SK-N-SH (cell line): Measurements from ENCODE around the gene ABCA7. TPM values are rescaled to one million over a fixed set of nuclear protein-coding genes. Genes with fewer than 3 reads are reported as not detected.
A peak's percentile ranks its signal among the peaks of the same experiment; 100 is the strongest.

Experiments used
- CTCF ChIA-PET: fragments of 300-600, 350-600 bp; formaldehyde crosslinking; extraction: SDS; loops from one replicate; lab custom pipeline; 2021; lab: Yijun Ruan, JAX
- POLR2A ChIA-PET: fragments of 350-600 bp; sonication (Branson Sonifier 250); formaldehyde crosslinking; extraction: SDS; loops from one replicate; lab custom pipeline; 2020; ENCODE audit warnings: antibody characterized with exemption, inconsistent platforms; lab: Yijun Ruan, JAX
- DNase-seq: peaks from one replicate; pipeline ENCODE4 v3.0.0; 2012
- H2AFZ ChIP-seq: fragments of 200-600 bp; sonication (generic); 2 replicates; pipeline ENCODE4 v1.8.1; 2016; ENCODE audit warnings: antibody characterized with exemption, mild to moderate bottlenecking, low read depth
- H3F3A ChIP-seq: fragments of 200-600 bp; sonication (generic); replicated peaks from 2 replicates; pipeline ENCODE3; 2016; ENCODE audit warnings: antibody characterized with exemption, mild to moderate bottlenecking; ENCODE audit not compliant: insufficient read depth
- H3K27ac ChIP-seq, 2 experiments: fragments of 200-500 bp in 1 of 2; fragments of 200-600 bp in 1 of 2; sonication (Bioruptor generic) in 1 of 2; sonication (generic), shearing (Covaris generic) in 1 of 2; 2 replicates each; pipeline versions ENCODE4 v1.5.1 to v1.6.1; 2014 to 2016; ENCODE audit warnings: low read depth in 2 of 2, inconsistent platforms in 1 of 2, low read length in 1 of 2, mild to moderate bottlenecking in 1 of 2, mixed read lengths in 1 of 2
- H3K27me3 ChIP-seq: fragments of 200-600 bp; sonication (generic), shearing (Covaris generic); 2 replicates; pipeline ENCODE4 v1.6.1; 2016; ENCODE audit warnings: mixed run types; ENCODE audit not compliant: insufficient read depth
- H3K36me3 ChIP-seq, 2 experiments: fragments of 200-500 bp in 1 of 2; fragments of 200-600 bp in 1 of 2; sonication (Bioruptor generic) in 1 of 2; sonication (generic) in 1 of 2; replicated peaks in 1 of 2; 2 replicates each; pipeline versions ENCODE3 to v1.5.1; 2014 to 2016; ENCODE audit warnings: low read length in 1 of 2, mild to moderate bottlenecking in 1 of 2; ENCODE audit not compliant: insufficient read depth in 2 of 2, control insufficient read depth in 1 of 2
- H3K4me1 ChIP-seq, 2 experiments: fragments of 200-500 bp in 1 of 2; fragments of 200-600 bp in 1 of 2; sonication (Bioruptor generic) in 1 of 2; sonication (generic), shearing (Covaris generic) in 1 of 2; 2 replicates each; pipeline versions ENCODE4 v1.5.1 to v1.6.1; 2014 to 2016; ENCODE audit warnings: low read depth in 1 of 2, low read length in 1 of 2, mixed run types in 1 of 2; ENCODE audit not compliant: insufficient read depth in 2 of 2, control insufficient read depth in 1 of 2
- H3K4me2 ChIP-seq: fragments of 200-600 bp; sonication (generic), shearing (Covaris generic); 2 replicates; pipeline ENCODE4 v1.6.1; 2017; ENCODE audit warnings: mixed run types
- H3K4me3 ChIP-seq, 2 experiments: fragments of 200-500 bp in 1 of 2; fragments of 200-600 bp in 1 of 2; sonication (Bioruptor generic) in 1 of 2; sonication (generic), shearing (Covaris generic) in 1 of 2; 2 replicates each; pipeline versions ENCODE4 v1.5.1 to v1.8.1; 2014 to 2016; ENCODE audit warnings: low read depth in 2 of 2, inconsistent platforms in 1 of 2, low read length in 1 of 2, mild to moderate bottlenecking in 1 of 2, mixed read lengths in 1 of 2, moderate library complexity in 1 of 2
- H3K79me2 ChIP-seq: fragments of 200-600 bp; sonication (generic); 2 replicates; pipeline ENCODE4 v1.8.1; 2017; ENCODE audit warnings: mild to moderate bottlenecking; ENCODE audit not compliant: insufficient read depth
- H3K9ac ChIP-seq: fragments of 200-600 bp; sonication (generic); 2 replicates; pipeline ENCODE4 v1.6.1; 2017; ENCODE audit warnings: mixed run types
- H3K9me2 ChIP-seq: fragments of 200-600 bp; sonication (generic); 2 replicates; pipeline ENCODE4 v1.6.1; 2017; ENCODE audit warnings: mixed run types
- H3K9me3 ChIP-seq: fragments of 200-600 bp; sonication (generic); 2 replicates; pipeline ENCODE4 v1.6.1; 2017; ENCODE audit warnings: mixed run types, mild to moderate bottlenecking, moderate library complexity
- H4K20me1 ChIP-seq: fragments of 200-600 bp; sonication (generic); 2 replicates; pipeline ENCODE4 v1.6.1; 2017; ENCODE audit warnings: mild to moderate bottlenecking, mixed run types; ENCODE audit not compliant: insufficient read depth
- EP300 ChIP-seq, 2 experiments: IDR thresholded peaks; 2 replicates each; pipeline versions ENCODE4 v1.4.0 to v1.6.1; 2012; ENCODE audit warnings: borderline replicate concordance in 1 of 2, low read depth in 1 of 2, low read length in 1 of 2
- EZH2phosphoT487 ChIP-seq: fragments of 200-600 bp; sonication (generic); IDR thresholded peaks from 2 replicates; pipeline ENCODE4 v1.6.1; 2017; ENCODE audit warnings: low read depth, mixed run types, mild to moderate bottlenecking, antibody characterized with exemption, moderate library complexity, borderline replicate concordance
- FOSL2 ChIP-seq: IDR thresholded peaks from 2 replicates; pipeline ENCODE4 v1.4.0; 2012; ENCODE audit warnings: low read depth, mild to moderate bottlenecking, moderate library complexity, borderline replicate concordance
- GATA2 ChIP-seq: sonication (generic); formaldehyde crosslinking; IDR thresholded peaks from 2 replicates; pipeline ENCODE4 v1.5.0; 2020; ENCODE audit warnings: mild to moderate bottlenecking, missing genetic modification reagents
- IRF3 ChIP-seq: fragments of 150-350 bp; IDR thresholded peaks from 2 replicates; pipeline ENCODE4 v1.6.1; 2016; ENCODE audit warnings: mild to moderate bottlenecking, low read depth, low read length
- JUND ChIP-seq: IDR thresholded peaks from 2 replicates; pipeline ENCODE4 v1.4.0; 2012
- RCOR1 ChIP-seq: fragments of 150-350 bp; IDR thresholded peaks from 2 replicates; pipeline ENCODE4 v1.6.1; 2017; ENCODE audit warnings: antibody characterized with exemption, low read length
- RXRA ChIP-seq: IDR thresholded peaks from 2 replicates; pipeline ENCODE4 v1.4.0; 2012; ENCODE audit warnings: low read depth, mild to moderate bottlenecking, borderline replicate concordance
- SIN3A ChIP-seq: IDR thresholded peaks from 2 replicates; pipeline ENCODE4 v1.6.1; 2012; ENCODE audit warnings: low read depth, mild to moderate bottlenecking, low read length, moderate library complexity, borderline replicate concordance
- TAF1 ChIP-seq: IDR thresholded peaks from 2 replicates; pipeline ENCODE4 v1.6.1; 2012; ENCODE audit warnings: low read depth, mild to moderate bottlenecking, low read length, moderate library complexity, borderline replicate concordance
- ZBTB33 ChIP-seq: IDR thresholded peaks from 2 replicates; pipeline ENCODE4 v1.4.0; 2012; ENCODE audit warnings: low read depth, borderline replicate concordance
- WGBS: methylation state at CpG from one replicate; pipeline ENCODE4 v1.1.6; 2017; ENCODE audit warnings: low lambda C conversion rate; 5-methylcytosine and 5-hydroxymethylcytosine counted together
- polyA plus RNA-seq, 3 experiments: library from polyadenylated mRNA; depleted of rRNA; stranded (reverse); fragments of >200 nt; gene quantifications; 2 replicates each; pipeline ENCODE4 v1.2.3, GENCODE V29; 2012
- TF ChIP-seq, protein P1 (sequence below): fragments of 150-350 bp; IDR thresholded peaks from 2 replicates; pipeline ENCODE4 v1.6.1; 2017; ENCODE audit warnings: antibody characterized with exemption, low read length, low read depth, borderline replicate concordance
- TF ChIP-seq, protein P2 (sequence below): fragments of 200-600 bp; sonication (generic); IDR thresholded peaks from 2 replicates; pipeline ENCODE4 v1.6.1; 2017; ENCODE audit warnings: antibody characterized with exemption, mild to moderate bottlenecking, moderate library complexity
- TF ChIP-seq, protein P3 (sequence below): IDR thresholded peaks from 2 replicates; pipeline ENCODE4; 2012
- TF ChIP-seq, protein P4 (sequence below): IDR thresholded peaks from 2 replicates; pipeline ENCODE4 v1.4.0; 2012; ENCODE audit warnings: low read depth

Gene ABCA7
- polyA plus RNA-seq, 1 of the 3 experiments (the other 2 are of a cell fraction), result 7.8 TPM

DNA sequence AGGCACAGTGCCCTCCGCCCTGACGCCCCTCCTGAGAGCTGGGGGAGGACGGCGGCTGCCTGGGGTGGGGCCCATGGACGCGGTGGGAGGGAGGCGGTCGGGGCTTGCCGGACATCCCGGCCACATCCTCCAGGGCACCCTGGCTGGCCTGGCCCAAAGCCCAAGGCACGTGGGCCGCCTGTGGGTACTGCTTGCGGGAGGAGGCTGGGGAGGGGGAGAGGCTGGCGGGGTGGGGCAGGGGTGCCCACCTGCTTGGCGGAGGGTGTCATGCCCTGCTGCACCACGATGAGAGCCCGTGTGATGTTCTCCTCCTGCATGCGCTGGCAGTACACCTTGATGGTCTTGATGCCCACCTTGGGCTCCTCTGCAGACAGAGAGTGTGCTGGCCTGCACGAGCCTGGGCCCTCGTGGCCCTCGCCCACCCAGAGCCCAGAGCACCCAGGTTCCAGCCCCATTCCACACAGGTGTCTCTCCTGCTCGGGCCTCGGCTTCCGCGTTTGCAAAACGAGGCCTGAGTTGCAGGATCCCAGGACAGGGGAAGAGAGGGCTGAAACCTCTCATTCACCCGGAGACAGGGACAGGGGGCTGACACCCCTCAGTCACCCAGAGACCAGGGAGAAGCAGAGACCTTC lies 51.8 kb downstream of the ABCA7 start (continued):
- TF ChIP-seq, protein P1, sequence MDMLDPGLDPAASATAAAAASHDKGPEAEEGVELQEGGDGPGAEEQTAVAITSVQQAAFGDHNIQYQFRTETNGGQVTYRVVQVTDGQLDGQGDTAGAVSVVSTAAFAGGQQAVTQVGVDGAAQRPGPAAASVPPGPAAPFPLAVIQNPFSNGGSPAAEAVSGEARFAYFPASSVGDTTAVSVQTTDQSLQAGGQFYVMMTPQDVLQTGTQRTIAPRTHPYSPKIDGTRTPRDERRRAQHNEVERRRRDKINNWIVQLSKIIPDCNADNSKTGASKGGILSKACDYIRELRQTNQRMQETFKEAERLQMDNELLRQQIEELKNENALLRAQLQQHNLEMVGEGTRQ, result no peak
- TF ChIP-seq, protein P2, sequence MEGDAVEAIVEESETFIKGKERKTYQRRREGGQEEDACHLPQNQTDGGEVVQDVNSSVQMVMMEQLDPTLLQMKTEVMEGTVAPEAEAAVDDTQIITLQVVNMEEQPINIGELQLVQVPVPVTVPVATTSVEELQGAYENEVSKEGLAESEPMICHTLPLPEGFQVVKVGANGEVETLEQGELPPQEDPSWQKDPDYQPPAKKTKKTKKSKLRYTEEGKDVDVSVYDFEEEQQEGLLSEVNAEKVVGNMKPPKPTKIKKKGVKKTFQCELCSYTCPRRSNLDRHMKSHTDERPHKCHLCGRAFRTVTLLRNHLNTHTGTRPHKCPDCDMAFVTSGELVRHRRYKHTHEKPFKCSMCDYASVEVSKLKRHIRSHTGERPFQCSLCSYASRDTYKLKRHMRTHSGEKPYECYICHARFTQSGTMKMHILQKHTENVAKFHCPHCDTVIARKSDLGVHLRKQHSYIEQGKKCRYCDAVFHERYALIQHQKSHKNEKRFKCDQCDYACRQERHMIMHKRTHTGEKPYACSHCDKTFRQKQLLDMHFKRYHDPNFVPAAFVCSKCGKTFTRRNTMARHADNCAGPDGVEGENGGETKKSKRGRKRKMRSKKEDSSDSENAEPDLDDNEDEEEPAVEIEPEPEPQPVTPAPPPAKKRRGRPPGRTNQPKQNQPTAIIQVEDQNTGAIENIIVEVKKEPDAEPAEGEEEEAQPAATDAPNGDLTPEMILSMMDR, result no peak
- TF ChIP-seq RXRA, result no peak
- no peak for TF ChIP-seq IRF3
- TF ChIP-seq GATA2 (CRISPR knock-in tag), result no peak
- no peak for TF ChIP-seq FOSL2
- no peak for TF ChIP-seq ZBTB33
- TF ChIP-seq, all 33 proteins: peak for 0

- no peaks in the 10 kb centered on the region for H3K27me3 ChIP-seq
- H3K9me2 ChIP-seq, result no peaks in the 10 kb centered on the region
- peaks cover 26% of the 10 kb centered on the region for H3K79me2 ChIP-seq
- H3K4me1 ChIP-seq, result peaks cover 9 to 14% of the 10 kb centered on the region in 2 experiments; a peak in 2 of 4 replicates
- no peak overlapping the region for H2AFZ ChIP-seq
- ChIA-PET CTCF (interaction anchor here (1.0 to 1.4 kb wide), 2 partner anchors 10 to 20 kb away, joined by 3 to 4 read pairs; no protein-coding TSS in a partner anchor), POLR2A (no interaction called here)
- 96% methylated on average over 14 of the region's 15 CpGs for WGBS
- H3K9ac ChIP-seq, result no peak overlapping the region
- DNase-seq, result no peak
- no peaks in the 10 kb centered on the region for H3K9me3 ChIP-seq
- peaks cover 19% of the 10 kb centered on the region for H4K20me1 ChIP-seq
- no peak overlapping the region for H3K4me3 ChIP-seq
- peaks cover 0 to 16% of the 10 kb centered on the region in 2 experiments for H3K36me3 ChIP-seq
- no peak overlapping the region for H3K27ac ChIP-seq
- TF ChIP-seq JUND (no peak), TAF1 (no peak), RCOR1 (no peak), SIN3A (no peak), EP300 (IDR thresholded peaks at IDR 0.05; ENCODE audit: borderline replicate concordance in 1 of 2, low read depth in 1 of 2, low read length in 1 of 2) (no peak), EZH2phosphoT487 (no peak)
- TF ChIP-seq, protein P3, sequence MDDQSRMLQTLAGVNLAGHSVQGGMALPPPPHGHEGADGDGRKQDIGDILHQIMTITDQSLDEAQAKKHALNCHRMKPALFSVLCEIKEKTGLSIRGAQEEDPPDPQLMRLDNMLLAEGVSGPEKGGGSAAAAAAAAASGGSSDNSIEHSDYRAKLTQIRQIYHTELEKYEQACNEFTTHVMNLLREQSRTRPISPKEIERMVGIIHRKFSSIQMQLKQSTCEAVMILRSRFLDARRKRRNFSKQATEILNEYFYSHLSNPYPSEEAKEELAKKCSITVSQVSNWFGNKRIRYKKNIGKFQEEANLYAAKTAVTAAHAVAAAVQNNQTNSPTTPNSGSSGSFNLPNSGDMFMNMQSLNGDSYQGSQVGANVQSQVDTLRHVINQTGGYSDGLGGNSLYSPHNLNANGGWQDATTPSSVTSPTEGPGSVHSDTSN, result no peak
- TF ChIP-seq, protein P4, sequence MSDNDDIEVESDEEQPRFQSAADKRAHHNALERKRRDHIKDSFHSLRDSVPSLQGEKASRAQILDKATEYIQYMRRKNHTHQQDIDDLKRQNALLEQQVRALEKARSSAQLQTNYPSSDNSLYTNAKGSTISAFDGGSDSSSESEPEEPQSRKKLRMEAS, result no peak
- H3F3A ChIP-seq, result peaks cover 10% of the 10 kb centered on the region
- H3K4me2 ChIP-seq, result 0 out of 2 replicates have a peak overlapping the region, but pooled peaks have one; percentile 93
These were observed 53.4 kb downstream of the ABCA7 start for GRCh38 chr19:1093330-1093729.
